Superior temporal gyrus (tissue), 1 donor: ENCODE measurements around the gene SNRNP25.

Source experiments
- DNase-seq: peaks from one replicate; pipeline ENCODE4 v3.0.0-alpha.2; 2016; ENCODE audit errors: extremely low spot score

The SNRNP25 gene

DNA sequence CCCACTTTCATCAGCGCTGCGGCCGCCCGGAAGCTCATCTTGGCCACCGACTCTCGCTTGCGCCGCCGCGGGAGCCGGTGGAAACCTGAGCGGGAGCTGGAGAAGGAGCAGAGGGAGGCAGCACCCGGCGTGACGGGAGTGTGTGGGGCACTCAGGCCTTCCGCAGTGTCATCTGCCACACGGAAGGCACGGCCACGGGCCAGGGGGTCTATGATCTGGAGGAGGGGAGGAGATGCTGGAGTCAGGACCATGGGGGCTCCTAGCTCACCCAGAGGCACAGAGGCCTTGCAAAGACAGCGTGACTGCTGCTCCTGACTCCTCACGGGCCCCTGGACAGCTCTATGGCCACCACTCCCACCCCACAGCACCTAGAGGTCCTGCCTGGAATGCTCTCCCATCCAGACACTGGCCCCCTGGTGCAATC lies 9.4 kb downstream of the SNRNP25 start:
- no peak for DNase-seq

DNA sequence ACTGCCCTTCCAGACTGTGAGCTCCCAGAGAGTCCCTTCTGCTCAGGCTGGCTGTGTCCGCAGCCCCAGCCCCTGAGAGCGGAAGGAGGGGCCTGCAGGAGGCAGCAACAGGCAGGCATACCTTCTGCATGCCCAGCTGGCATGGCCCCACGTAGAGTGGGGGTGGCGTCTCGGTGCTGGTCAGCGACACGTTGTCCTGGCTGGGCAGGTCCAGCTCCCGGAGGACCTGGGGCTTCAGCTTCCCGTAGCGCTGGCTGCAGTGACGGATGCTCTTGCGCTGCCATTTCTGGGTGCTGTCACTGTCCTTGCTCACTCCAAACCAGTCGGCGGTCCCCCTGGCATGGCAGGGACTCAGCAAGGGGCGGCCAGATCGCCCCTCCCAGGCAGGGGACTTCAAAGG lies 9.8 kb downstream of the SNRNP25 start:
- DNase-seq: no peak

DNA sequence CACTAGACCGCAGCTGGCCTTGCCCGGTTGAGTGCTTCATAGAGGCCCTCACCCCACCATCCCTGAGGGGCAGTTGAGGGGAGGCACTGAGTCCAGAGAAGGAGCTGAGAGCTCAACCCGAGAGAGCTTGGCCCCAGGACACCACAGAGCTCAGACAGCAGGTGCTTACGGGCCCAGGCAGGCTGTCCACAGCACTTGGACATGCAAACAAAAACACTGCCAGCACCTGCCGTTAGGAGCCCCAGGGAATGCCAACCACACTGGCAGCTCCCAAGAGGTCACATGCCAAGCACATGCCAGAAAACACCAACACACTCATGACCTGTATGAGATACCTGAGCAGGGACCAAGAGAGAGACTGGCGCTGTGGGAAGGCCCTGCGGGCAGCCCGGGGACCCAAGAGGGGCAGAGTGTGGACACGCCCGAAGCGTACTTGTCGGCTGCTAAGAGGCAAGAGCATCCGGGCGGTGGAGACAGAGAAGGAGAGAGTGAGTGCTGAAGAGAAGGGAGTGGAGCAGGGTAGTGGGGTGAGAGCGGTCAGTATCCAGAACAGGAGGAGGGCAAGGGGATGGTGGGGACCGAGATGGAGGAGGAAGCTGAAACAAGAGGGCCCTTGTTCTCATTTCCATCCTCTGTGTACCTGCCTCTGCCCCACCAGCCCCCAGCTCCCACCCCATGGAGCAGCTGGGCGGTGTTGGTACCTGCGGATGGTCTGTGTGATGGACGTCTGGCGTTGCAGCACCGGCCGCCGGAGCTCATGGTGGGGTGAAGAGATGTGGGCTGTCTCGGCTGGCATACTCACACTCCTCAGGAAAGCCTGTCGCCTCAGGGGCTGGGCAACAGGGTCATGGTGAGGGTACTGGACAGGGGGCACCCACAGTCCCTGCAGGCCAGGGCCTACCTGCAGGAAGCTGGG lies 10.6 kb downstream of the SNRNP25 start:
- DNase-seq: no peak

DNA sequence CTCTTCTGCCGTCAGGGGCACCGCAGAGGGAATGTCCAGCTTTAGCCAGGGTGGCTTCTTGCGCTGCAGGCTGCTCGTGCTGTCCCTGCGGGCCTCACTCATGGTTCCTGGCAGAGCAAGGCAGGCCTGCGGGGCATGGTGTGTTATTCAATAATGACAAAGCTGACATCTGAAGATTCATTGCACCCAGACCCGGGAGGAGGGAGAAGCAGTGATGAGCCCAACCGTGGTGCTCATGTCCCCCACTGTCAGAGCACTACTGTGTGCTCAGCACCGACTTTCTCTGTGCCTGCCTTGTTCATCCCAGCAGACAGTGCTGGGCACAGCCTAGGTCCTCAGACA lies 11.3 kb downstream of the SNRNP25 start:
- no peak for DNase-seq

DNA sequence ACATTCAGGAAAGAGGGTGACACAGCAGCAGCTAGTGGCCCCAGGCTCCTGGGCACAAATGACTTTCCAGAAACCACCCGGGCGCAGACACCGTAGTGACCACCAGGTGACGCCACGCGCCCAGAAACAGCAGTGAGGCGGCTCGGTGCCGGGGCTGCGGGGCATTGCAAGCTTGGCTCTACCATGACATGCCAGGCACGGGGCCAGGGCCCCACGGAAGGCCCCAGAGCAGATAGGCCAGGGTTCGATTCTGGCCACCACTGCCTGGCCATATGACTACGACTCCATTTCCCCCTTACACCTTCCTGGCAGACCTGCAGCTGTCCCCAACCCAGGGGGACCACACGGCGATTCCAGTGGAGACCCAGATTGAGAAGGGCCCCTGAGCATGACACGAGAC lies 12.1 kb downstream of the SNRNP25 start:
- peak; percentile 89 for DNase-seq

DNA sequence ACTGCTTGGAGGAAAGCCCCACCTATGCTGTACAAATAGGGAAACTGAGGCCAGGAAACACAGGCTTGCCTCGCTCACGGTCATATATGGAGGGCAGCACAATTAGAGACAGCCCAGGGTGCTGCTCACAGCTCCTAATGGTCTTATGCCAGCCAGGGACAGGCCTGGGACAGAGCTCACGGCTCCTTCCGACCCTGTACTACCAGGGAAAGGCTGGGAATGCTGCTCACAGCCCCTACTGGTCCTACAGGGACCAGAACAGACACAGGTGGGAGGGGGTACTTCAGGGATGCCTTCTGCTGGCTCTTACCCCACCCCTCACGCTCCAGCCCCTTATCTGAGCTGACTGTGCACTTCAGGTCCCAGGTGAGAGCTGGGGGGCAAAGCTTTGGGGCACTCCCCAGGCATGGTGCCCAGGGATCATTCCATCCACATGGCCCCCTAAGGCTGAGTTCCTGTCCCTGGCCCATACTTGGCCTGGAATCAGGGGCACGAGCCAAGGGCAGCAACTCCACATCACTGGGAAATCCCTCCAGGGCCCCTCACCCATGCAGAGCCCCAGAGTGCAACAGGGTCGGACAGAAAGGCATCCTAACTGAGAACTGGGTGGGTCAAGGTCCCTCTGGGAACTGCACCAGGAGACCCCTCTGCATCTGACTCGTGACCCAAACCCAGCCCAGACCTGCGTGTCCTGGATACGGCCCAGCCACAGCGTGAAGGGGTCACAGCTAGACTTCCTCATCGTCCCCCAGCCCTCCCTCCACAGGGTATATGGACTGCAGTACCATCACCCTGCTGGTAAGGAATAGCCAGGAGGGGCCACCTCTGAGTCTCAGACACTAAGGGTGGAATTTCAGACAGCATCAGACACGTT lies 12.9 kb downstream of the SNRNP25 start:
- DNase-seq: no peak

DNA sequence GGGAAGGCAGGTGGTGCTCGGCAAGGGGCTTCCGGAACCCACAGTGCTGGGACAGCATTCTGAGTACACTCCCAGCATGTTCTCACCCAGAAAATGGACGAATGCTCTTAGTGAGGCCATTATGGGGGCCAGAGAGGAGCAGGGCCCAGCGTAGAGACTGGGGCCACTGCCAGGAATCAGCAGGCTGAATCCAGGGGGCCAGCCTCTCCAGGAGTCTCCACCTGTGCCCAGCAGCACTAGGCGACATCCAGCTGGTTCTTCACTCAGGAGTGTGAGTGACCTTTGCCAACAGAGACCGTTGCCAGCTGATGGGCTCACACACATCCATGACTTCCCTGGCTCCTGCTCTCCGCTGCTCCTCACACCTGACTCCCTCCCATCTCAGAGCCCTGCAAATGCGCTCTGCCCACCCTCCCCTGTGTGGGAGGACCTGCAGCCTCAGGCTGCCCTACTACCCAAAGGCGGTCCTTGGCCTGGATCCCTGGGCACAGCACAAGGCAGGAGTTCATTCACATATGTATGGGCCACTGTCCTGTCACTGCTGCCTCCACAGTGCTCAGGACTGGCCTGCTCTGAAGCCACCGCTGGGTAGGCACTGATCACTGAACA lies 13.7 kb downstream of the SNRNP25 start:
- DNase-seq: peak; percentile 29

DNA sequence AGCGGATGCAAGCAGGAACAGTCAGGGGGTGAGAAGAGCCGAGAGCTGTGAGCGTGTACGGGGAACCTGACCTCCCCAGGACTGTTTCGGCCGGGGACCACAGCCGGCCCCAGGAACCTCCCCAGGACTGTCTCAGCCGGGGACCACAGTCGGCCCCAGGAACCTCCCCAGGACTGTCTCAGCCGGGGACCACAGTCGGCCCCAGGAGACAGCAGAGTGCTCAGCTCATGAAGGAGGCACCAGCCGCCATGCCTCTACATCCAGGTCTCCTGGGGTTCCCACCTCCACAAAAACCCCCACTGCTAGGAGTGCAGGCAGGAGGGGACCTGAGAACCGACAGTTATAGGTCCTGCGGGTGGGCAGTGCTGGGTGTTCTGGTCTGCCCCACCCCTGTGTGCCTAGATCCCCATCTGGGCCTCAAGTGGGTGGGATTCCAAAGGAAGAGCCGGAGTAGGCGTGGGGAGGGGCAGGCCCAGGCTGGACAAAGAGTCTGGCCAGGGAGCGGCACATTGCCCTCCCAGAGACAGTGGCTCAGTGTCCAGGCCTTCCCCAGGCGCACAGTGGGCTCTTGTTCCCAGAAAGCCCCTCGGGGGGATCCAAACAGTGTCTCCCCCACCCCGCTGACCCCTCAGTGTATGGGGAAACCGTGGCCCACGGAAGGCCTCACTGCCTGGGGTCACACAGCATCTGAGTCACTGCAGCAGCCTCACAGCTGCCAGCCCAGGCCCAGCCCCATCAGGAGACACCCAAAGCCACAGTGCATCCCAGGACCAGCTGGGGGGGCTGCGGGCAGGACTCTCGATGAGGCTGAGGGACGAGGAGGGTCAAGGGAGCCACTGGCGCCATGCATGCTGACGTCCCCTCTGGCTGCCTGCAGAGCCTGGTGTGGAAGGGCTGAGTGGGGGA lies 14.5 kb downstream of the SNRNP25 start:
- no peak for DNase-seq

DNA sequence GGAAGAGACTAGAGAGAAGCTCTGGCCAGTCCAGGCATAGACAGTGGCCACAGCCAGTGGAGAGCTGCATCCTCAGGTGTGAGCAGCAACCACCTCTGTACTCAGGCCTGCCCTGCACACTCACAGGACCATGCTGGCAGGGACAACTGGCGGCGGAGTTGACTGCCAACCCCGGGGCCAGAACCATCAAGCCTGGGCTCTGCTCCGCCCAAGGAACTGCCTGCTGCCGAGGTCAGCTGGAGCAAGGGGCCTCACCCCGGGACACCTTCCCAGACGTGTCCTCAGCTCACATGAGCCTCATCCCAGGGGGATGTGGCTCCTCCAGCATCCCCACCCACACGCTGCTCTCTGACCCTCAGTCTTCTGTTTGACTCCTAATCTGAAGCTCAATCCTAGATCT lies 15.6 kb downstream of the SNRNP25 start:
- no peak for DNase-seq

DNA sequence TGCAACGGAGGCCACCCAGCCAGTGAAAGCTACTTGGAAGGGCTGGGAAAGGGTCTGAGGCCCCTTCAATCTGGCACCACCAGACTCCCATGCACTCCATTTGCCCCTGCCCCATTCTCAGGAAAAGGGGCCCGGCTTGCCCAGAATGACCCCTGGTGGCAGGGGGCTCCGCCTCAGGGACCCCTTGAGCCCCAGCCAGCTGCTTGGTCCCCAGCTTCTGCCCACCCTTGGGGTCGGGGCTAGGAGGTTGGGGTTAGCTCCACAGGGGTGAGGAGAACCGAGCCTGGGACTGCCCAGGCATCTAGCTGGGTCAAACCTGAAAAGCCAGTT lies 17.5 kb downstream of the SNRNP25 start:
- DNase-seq: no peak

DNA sequence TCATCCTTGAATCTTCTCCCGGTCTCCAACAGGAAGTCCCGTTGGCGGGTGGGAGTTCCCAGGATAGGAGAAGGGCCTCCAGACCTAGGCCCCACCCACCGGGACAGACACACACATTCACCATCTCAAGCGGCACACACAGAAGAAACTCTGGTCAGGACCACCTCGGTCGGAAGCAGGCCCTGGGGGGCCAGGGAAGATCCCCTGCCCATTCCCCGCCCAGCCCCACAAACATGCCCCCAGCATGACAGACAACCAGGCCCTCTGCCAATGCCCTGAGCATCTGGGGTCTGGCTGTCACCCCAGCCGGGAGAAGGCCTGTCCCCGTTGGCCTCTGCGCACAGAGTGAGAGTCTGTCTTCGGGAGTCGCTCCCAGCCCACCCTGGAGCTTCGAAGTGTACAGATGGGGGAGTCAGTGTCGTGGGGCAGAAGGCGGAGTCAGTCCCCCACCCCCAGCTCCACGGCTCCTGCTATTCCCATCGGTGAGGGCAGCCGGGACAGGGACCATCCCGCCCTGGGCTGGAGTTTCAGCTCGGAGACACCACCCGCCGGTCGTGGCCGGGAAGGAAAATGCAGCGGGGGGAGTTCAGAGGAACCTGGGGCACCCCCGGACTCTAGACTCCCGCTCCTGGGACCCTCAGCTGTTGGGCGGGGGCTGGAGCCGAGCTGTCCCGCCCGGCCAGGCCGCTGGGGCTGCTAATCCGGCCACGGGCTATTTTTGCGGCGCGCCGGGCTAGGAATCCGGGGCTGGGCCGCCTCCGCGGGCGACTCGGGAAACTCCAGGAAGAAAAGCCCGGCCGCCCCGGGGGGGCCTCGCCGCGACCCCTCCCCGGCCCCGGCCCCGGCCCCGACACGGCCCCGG lies 18.1 kb downstream of the SNRNP25 start:
- DNase-seq: no peak

DNA sequence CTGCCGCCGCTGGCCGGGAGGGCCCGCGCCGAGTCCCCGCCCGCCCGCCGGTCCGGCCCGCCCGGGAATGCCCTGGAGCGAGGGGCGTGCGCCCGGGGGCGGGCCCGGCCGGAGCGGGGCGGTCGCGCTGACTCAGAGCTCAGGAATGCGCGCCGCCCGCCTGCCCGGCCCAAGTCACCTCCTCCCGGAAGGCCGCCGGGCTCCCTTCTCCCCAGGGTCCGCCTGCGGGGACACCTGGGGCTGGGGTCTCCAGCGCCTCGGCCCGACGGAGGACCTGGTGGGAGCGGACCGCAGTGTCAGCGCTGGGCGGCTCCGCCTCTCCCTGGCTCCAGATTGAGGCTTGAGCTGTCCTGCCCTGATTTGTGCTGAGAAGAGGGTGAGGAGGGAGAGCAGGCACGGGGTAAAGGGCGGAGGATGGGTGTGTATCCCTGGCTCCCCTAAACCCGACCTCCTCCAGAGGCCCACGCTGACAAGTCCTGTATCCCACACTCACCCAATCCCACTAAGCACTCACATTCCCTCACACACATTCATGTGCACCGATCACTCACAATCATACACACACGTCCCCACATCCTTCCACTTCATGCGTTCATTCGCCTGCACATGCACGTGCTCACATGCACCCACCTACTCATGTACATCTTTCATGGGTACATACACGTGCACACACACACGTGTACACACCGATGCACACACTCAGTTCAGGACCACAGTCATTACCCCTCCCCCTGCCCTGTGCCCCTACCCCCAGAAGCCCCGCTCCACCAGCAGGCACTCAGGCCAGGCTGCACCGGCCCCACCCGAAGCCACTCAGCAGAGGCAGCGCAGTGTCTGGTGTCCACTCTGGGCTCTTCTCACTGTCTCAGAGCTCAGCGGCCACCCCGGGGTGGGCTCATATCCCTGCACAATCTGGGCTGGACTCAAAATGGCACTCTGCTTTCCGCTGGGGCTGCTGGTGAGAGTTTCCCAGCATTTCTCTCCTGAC lies 19.2 kb downstream of the SNRNP25 start, which contains the start of gene RHBDF1:
Gene RHBDF1, minus strand, starts transcription at position 71 of the 988 bp plus-strand sequence. CDS start 7,616 bp downstream, outside the sequence.
- DNase-seq: no peak

DNA sequence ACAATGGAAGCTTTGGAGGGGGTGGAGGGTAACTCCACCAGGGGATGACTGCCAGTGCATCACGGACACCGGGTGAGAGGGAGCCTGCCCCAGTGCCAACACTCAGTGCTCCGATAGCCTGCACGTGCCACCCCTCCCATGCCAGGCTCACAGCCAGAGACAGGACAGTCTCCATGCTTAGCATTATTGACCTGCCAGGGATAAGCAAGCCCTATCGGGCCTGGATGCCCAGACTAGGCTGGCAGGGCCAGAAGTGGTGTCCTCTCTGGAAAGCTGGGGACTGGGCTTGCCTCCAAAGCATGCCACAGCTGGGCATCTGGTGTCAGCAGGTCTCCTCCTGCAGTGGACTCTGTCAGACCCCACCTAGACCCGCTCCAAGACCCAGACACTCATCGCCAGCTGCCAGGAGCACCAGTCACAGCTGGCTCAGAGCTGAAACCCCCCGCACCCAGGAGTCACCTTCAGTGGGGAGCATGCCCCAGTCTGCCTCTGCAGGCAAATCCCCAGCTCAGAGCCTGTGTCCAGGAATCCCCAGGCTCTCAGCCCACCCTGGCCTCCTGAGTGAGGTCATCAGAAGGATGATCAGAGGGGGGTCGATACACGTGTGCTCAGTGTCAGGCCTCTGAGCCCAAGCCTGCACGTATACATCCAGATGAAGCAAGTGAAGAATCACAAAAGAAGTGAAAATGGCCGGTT lies 20.6 kb downstream of the SNRNP25 start:
- DNase-seq: no peak

DNA sequence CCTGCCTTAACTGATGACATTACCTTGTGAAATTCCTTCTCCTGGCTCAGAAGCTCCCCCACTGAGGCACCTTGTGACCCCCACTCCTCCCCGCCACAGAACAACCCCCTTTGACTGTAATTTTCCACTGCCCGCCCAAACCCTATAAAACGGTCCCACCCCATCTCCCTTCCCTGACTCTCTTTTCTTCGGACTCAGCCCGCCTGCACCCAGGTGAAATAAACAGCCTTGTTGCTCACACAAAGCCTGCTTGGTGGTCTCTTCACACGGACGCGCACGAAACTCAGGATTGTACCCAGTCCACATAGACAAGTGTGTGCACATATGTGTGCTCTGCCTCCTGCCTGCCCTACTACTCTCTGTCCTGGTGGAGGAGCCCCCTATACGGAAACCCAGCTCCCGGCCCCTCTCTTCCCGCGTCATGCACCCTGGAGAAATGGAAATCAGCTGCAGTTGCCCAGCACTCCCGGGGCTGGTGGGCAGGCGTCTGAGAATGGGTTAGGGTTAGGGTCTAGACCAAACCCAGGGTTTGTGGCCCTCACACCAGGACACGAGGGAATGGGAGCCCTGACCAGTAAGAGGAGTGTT lies 21.2 kb downstream of the SNRNP25 start:
- DNase-seq: no peak

DNA sequence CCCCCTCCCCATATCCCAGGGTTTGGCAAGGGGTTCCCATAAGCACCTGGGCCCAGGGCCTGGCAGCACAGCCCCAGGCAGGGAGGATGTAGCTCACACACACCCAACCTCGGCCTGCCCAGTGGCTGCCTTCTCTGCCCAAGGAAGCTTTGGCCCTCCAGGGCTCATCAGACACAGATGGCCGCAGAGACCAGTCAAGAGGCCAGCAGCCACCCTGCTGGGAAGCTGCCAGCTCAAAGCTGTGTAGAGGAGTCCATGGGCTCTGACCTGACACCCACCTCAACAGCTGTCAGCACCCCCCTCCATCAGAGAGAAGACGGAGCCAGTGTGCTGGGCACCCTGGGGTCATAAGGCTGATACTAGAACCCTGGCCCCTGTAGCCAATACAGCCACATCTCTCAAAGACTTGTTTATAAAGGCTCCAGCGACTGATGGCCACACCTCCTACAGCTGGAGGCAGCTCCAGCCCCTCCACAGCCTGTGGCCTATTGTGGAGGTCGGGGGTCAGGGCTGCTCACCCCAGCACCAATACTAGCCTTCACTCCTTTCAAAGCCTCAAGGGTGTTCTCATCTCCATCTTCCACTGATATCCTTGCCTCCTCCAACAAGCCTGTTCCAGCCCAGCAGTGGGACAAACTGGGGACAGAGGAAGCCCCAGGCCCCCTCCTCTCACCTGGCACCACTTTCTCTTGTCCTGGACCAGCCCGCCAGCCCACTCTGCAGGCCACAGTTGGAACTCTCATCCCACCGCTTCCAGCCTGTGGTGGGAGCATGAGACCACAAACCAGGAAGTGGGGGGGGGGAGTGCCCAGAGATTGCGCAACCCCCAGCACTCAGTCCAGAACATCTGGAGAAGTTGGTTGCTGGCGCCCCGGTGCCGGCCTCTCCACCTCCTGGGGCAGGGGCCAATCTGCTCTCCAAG lies 22.2 kb downstream of the SNRNP25 start:
- no peak for DNase-seq

DNA sequence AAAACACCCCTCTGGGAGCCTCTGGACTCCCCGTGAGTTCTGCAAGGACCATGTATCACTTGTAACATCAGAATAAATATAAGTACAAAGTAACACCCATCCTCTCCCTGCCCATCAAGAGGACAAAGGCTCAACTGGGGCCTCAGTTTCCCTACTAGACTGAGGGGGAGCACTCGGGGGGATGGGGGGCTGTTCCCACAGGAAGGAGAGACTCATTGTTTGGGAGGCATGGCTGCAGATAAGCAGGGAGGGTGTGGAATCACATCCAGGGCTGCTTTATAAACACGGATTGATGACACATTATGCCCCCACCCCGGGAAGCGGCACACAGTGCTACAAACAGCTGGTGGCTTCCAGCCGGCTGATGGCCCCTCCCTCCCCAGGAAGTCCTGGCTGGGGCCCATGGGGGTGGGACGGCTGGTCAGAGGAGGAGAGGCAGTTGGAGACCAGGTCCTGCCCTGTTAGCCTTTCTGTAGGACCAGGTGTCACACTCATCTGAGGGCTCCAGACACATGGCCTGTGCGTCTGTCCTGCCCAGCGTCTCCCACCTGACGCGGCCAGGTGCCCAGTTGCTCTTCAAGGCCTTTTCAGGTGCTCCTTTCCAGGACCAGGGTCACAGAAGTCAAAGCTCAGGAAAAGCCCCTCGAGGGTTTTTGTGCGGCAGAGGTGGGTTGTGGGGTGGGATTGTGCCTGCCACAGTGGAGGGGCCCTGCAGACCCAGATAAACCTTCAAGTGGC lies 23.1 kb downstream of the SNRNP25 start:
- no peak for DNase-seq
